DMS53 treated with DMSO at 0.1 percent for 48 hours (cell line): ENCODE measurements around the gene SOBP.
A peak's percentile ranks its signal among the peaks of the same experiment; 100 is the strongest.

ENCODE experiments used
- DNase-seq: peaks from one replicate; lab custom pipeline; 2025; ENCODE audit not compliant: unreplicated experiment; lab: John Stamatoyannopoulos, UW

The SOBP gene

GRCh38 chr6:107656883-107657282, 167.0 kb downstream of the SOBP start:
- DNase-seq = no peak

DNA sequence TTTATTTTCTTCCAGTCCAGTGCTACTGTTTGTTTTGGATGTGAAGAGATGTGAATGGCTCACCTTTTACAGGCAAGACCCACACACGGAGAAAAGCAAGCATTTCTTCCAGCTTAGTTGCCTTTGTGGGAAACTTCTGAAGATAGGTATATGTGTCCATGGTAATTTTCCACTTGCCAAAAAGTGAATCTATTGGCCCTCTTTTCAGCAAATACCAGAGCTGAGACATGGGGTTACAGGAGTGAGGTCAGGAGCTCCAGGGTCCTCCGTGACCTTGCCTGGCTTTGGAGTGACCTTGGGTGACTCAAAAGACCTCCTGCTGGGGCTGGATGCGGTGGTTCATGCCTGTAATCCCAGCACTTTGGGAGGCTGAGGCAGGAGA, 167.4 kb downstream of the SOBP start:
- DNase-seq = no peak

GRCh38 chr6:107657755-107658461, 168.0 kb downstream of the SOBP start:
- peak; percentile 75 for DNase-seq

GRCh38 chr6:107658920-107659865, 169.3 kb downstream of the SOBP start:
- DNase-seq = peak; percentile 90

- no peak for DNase-seq
These were observed 170.9 kb downstream of the SOBP start for GRCh38 chr6:107660839-107661238.

DNA sequence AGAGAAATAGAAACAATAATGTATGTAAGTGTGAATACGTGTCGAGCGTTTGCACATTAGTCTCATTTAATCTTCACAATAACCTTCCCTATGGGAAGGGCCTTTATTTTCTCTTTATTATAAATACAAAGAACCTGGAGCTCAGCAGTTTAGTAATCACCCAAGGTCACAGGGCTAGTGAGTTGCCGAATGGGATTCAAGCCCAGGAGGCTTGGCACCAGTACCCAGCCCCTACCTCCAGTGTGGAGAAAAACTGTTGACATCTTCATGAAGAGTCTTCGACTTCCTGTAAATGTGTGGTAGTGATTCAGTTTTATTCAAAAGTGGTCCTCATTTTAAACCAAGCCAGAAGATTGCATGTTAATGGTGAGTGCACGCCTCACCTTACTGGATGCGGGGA, 171.4 kb downstream of the SOBP start:
- DNase-seq = no peak

DNA sequence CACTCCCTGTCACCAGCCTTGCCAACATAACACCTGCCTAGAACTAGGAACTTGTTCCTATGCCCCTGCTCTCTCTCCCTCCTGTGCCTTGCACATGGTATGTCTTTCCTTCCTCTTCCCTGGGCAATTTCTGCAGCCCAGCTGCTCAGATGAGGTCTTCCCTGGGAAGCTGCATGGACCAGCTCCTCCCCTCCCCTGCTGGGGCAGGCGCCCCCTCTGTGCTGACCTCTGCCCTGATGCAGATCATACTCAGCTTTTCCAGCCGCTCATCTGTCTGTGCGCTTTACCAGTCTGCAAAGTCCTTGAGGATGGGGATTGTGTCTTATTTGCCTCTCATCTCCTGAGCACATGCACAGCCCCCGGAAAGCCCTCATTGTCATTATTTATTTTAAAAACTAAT, 172.4 kb downstream of the SOBP start:
- no peak for DNase-seq

GRCh38 chr6:107663308-107663707, 173.4 kb downstream of the SOBP start:
- no peak for DNase-seq

- DNase-seq = no peak
These were observed 175.5 kb downstream of the SOBP start for GRCh38 chr6:107665382-107665781.

DNA sequence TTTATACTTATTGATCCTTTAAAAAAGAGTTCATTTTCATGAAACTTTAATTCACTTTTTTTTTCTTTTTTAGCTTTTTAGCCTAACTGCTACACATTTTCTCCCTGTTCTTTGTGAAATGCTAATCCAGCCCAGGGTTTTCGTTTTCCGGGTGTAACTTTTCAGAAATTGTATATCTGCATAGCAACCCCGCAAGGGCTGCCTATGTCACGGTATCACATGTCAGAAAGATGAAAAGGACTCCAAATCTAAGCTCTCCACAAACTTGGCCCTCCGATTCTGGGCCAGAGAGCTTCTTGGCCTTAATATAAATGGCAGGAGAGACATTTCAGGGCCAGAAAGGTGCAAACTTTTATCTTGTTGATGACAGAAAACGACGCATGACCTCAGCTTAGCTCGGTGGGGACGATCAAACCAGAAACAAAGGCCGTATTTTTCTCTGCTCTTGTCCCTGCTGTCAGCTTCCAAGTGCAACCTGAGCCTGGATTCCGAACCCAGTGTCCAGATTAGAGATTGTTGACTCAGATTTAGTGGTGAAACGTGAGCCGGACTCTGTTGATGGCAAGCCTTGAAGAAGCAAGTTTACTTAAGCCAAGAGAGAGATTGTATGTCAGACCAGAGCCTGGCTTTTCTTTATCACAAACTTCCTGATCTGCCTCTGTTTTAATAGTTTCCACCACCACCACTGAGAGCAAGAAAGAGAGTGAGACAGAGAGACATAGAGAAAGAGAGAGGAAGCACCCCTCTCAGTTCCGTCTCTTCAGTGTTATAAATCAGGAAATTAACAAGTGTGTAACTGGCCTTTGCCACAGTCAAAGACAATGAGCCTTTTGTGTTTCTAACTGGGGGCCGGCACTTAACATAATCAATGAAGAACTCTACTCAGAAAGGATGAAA, 176.4 kb downstream of the SOBP start:
- peak; percentile 72 for DNase-seq

DNA sequence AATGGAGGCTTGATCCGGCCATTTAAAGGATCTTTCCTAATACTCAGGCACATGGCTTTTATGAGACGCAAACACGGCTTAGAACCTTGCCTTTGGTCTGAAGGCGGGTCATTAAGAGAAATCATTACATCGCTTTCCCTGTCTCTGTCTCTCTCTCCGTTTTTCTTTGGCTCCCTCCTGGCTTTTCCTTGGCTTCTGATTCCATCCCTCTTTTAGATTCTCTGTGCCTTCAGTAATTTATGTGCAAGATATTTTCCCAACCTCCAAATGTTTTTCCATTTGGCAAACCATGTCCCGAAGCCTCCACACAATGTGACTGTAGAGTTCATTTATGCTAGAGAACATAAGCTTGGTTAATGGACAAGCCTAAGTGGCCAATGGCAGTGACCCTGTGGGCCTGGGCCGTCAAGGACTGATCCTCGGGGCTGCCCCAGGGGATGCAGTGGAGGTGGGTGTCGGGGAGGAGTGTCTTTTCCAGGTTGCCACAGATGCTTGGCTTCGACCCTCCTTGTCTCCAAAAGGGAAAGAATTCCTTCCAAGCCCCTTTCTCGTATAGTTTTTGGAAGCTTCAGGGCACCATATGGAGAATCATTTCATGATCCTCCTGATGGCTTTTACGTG, 177.2 kb downstream of the SOBP start:
- DNase-seq = no peak

DNA sequence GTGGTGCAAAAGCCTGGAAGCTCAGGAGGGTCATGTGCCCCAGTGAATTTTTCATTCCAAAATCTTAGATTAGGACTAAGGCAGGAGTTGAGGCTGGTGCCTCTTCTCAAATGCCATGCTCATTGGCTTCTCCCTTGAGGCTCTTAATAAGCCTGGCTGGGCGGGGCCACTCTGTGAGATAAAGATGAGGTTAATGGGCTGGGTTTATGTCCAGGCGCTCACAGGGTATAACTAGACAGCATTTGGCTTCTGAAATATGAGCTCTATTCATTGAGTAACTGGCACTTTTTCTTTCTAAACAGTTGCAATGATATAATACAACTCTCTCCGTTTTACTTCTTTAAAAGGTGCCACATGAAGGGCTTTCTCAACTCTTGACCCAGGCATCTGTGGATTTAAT, 177.9 kb downstream of the SOBP start:
- DNase-seq = no peak

DNA sequence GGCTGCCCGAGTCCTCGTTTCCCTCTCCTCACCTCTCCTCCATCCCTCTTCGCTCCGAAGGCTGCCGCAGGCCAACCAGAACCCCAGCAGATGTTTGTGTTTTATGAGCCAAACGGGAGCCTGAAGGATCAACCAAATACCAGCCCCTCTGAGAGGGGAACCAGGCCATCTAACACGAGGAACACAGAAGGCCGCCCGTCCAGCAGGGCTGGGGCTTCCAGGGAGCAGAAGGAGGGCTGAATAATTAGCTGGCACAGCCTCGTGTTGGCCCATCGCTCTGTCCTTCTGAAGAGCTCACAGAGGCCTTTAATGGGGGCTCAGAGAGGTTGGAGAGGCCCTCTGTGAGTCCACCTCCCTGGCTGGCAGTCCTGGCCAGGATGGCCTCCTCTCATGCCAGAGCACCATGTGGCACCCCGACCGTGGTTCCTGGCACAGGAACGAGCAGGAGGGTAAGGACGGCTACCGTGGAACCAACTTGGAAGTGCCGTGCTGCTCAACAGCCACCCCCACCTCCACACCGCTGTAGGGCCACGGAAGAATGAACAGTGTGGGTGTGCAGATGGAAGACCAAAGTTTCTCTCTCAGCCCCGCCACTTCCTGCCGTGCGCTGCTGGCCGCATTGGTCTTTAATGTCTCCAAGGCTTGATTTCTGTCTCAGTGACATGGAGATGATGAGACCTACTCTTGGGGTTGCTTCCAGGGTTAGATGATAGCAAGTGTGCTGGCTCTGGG, 179.0 kb downstream of the SOBP start:
- no peak for DNase-seq

GRCh38 chr6:107670792-107671199, 180.9 kb downstream of the SOBP start:
- no peak for DNase-seq

GRCh38 chr6:107673076-107673494, 183.2 kb downstream of the SOBP start:
- DNase-seq = no peak

GRCh38 chr6:107674995-107675738, 185.2 kb downstream of the SOBP start:
- DNase-seq = peak; percentile 68

GRCh38 chr6:107676042-107676441, 186.1 kb downstream of the SOBP start:
- no peak for DNase-seq

GRCh38 chr6:107677399-107677798, 187.5 kb downstream of the SOBP start:
- no peak for DNase-seq

DNA sequence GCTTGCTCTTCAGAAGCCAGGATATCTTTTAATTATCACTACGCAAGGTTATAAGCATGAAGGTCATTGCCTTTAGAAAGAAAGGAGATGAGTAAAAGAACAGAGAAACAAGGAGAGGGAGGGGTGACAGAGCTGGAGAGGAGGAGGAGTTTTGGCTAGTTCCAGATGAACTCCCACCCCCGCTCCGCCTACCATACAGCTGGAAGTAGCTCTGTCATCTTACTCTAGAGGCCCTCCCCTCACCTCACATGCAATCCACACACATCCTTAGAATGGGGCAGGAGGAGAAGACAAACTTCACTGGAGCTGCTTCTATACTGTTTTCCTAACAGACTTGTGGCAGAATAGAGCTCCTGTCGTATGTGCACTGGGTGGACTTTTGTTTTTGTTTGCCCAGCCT, 189.5 kb downstream of the SOBP start:
- no peak for DNase-seq
